ENCODE data around the gene CDK19.

Gene CDK19

GRCh38 chr6:110649704-110650103 is 165.6 kb downstream of the CDK19 start:
- H3K27ac ChIP-seq, result no peak overlapping the region
- TF ChIP-seq CTCF (conservative IDR thresholded peaks at IDR 0.05), result no peak
- TF ChIP-seq ZFX (IDR thresholded peaks at IDR 0.05), result no peak

GRCh38 chr6:110646951-110647910 is 168.0 kb downstream of the CDK19 start:
- TF ChIP-seq CTCF (conservative IDR thresholded peaks at IDR 0.05) (peak; percentile 29), ZFX (IDR thresholded peaks at IDR 0.05) (no peak)
- peak overlapping the region; percentile 3; the same call in 1 of the 2 replicates for H3K27ac ChIP-seq

- no peak overlapping the region for H3K27ac ChIP-seq
- TF ChIP-seq ZFX (IDR thresholded peaks at IDR 0.05) (no peak), CTCF (conservative IDR thresholded peaks at IDR 0.05) (no peak)
Measured at GRCh38 chr6:110646419-110646698, 168.9 kb downstream of the CDK19 start.

- TF ChIP-seq ZFX (IDR thresholded peaks at IDR 0.05) (no peak), CTCF (conservative IDR thresholded peaks at IDR 0.05) (no peak)
- no peak overlapping the region for H3K27ac ChIP-seq
Measured at GRCh38 chr6:110645685-110646418, 169.4 kb downstream of the CDK19 start.

- peak overlapping the region; percentile 69 for H3K27ac ChIP-seq
- no peak for TF ChIP-seq ZFX (IDR thresholded peaks at IDR 0.05)
- no peak for TF ChIP-seq CTCF (conservative IDR thresholded peaks at IDR 0.05)
Measured at GRCh38 chr6:110643175-110643574, 172.1 kb downstream of the CDK19 start.

GRCh38 chr6:110642711-110643110 is 172.6 kb downstream of the CDK19 start:
- H3K27ac ChIP-seq, result peak overlapping the region; percentile 69
- TF ChIP-seq CTCF (conservative IDR thresholded peaks at IDR 0.05), result no peak

GRCh38 chr6:110636781-110637180 is 178.5 kb downstream of the CDK19 start:
- TF ChIP-seq CTCF (conservative IDR thresholded peaks at IDR 0.05) (no peak), ZFX (IDR thresholded peaks at IDR 0.05) (no peak)
- no peak overlapping the region for H3K27ac ChIP-seq

Data from C4-2B (cell line).